ENCODE data around the gene PRUNE1.

DNA sequence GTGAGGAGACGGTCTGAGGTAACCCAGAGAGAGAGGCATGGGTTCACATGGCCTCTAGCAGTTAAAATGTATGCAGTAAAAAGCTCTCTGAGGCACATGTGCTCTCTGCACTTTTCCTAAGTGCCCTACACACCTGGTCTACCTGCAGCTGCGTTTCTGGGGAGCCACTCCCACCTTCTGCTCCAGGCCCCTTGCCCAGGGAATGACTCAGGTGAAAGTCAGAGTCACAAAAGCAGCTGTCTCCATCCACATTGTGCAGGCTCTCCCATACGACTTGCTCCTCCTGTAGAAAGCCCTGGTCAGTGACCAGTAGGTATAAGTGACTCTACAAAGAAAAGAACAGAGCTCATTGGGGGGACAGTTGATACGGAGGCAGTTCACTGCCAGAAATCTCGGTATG lies 10.3 kb upstream of the PRUNE1 start:
- TF ChIP-seq, protein P1, sequence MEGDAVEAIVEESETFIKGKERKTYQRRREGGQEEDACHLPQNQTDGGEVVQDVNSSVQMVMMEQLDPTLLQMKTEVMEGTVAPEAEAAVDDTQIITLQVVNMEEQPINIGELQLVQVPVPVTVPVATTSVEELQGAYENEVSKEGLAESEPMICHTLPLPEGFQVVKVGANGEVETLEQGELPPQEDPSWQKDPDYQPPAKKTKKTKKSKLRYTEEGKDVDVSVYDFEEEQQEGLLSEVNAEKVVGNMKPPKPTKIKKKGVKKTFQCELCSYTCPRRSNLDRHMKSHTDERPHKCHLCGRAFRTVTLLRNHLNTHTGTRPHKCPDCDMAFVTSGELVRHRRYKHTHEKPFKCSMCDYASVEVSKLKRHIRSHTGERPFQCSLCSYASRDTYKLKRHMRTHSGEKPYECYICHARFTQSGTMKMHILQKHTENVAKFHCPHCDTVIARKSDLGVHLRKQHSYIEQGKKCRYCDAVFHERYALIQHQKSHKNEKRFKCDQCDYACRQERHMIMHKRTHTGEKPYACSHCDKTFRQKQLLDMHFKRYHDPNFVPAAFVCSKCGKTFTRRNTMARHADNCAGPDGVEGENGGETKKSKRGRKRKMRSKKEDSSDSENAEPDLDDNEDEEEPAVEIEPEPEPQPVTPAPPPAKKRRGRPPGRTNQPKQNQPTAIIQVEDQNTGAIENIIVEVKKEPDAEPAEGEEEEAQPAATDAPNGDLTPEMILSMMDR (IDR thresholded peaks at IDR 0.05; ENCODE audit: low read depth, low read length), result no peak
- TF ChIP-seq EZH2phosphoT487 (IDR thresholded peaks at IDR 0.05; ENCODE audit: low read depth), result no peak
